Effector memory CD8-positive, alpha-beta T cell (primary cell): ENCODE measurements around the gene MFNG.

Experiments
- ATAC-seq: fragments of 150-1000 bp; cut with Tn5 transposase; replicated peaks from 2 replicates; pipeline ENCODE4 v1.10.0; 2021; ENCODE audit warnings: mild to moderate bottlenecking, moderate library complexity
- DNase-seq, 3 experiments: peaks; one replicate each; pipeline ENCODE4 v3.0.0; 2021
- H3K27ac Mint-ChIP-seq, 2 donors: one replicate each; pipeline ENCODE4 v1.8.0; 2022; ENCODE audit warnings: mild to moderate bottlenecking in 2 of 2, mixed read lengths in 2 of 2, moderate library complexity in 2 of 2
- H3K27me3 Mint-ChIP-seq, 2 donors: one replicate each; pipeline ENCODE4 v1.8.0; 2022; ENCODE audit warnings: mixed read lengths in 2 of 2
- H3K36me3 Mint-ChIP-seq: one replicate; pipeline ENCODE4 v1.8.0; 2022; ENCODE audit warnings: mild to moderate bottlenecking, moderate library complexity, mixed read lengths; ENCODE audit not compliant: insufficient read depth
- H3K4me1 Mint-ChIP-seq, 2 donors: one replicate each; pipeline ENCODE4 v1.8.0; 2022; ENCODE audit warnings: low read depth in 2 of 2, mixed read lengths in 2 of 2
- H3K4me3 Mint-ChIP-seq, 2 donors: one replicate each; pipeline ENCODE4 v1.8.0; 2022; ENCODE audit warnings: mild to moderate bottlenecking in 2 of 2, mixed read lengths in 2 of 2, moderate library complexity in 2 of 2
- H3K9me3 Mint-ChIP-seq, 2 donors: one replicate each; pipeline ENCODE4 v1.8.0; 2022; ENCODE audit warnings: mixed read lengths in 2 of 2

The MFNG gene

GRCh38 chr22:37520776-37521191 lies 34.6 kb upstream of the MFNG start:
- Mint-ChIP-seq H3K4me1 (peaks cover 5 to 9% of the 10 kb centered on the region in 2 donors), H3K4me3 (peak overlapping the region in 1 of 2 donors; percentile 21), H3K27me3 (peaks cover 42 to 58% of the 10 kb centered on the region in 2 donors), H3K9me3 (no peaks in the 10 kb centered on the region), H3K27ac (no peak overlapping the region), H3K36me3 (no peaks in the 10 kb centered on the region)
- ATAC-seq = no peak
- no peak for DNase-seq

- DNase-seq (no peak), ATAC-seq (peak; percentile 83)
- peaks cover 41 to 47% of the 10 kb centered on the region in 2 donors for H3K27me3 Mint-ChIP-seq
- peak within 1 kb of the TSS; percentile 73 to 77 for H3K4me3 Mint-ChIP-seq
- no peaks in the 10 kb centered on the region for H3K9me3 Mint-ChIP-seq
- H3K36me3 Mint-ChIP-seq = no peaks in the 10 kb centered on the region
- H3K4me1 Mint-ChIP-seq = peaks cover 5 to 8% of the 10 kb centered on the region in 2 donors
- H3K27ac Mint-ChIP-seq = no peak within 1 kb of the TSS
These were observed 33.3 kb upstream of the MFNG start, which contains the start of gene CARD10 for GRCh38 chr22:37519268-37520195. CARD10 (minus strand) TSS chr22:37519415; CDS start chr22:37519200, 215 bp downstream.

GRCh38 chr22:37518509-37519267 lies 32.5 kb upstream of the MFNG start:
- H3K36me3 Mint-ChIP-seq = no peaks in the 10 kb centered on the region
- no peak overlapping the region for H3K27ac Mint-ChIP-seq
- peaks cover 37 to 40% of the 10 kb centered on the region in 2 donors for H3K27me3 Mint-ChIP-seq
- H3K4me1 Mint-ChIP-seq = peaks cover 5 to 8% of the 10 kb centered on the region in 2 donors
- no peaks in the 10 kb centered on the region for H3K9me3 Mint-ChIP-seq
- DNase-seq (no peak), ATAC-seq (peak; percentile 44)
- peak overlapping the region; percentile 73 to 77 for H3K4me3 Mint-ChIP-seq

- H3K27me3 Mint-ChIP-seq = peaks cover 29 to 33% of the 10 kb centered on the region in 2 donors
- no peak overlapping the region for H3K27ac Mint-ChIP-seq
- no peak for ATAC-seq
These were observed 31.8 kb upstream of the MFNG start for GRCh38 chr22:37517826-37518450.

GRCh38 chr22:37516456-37516855 lies 30.3 kb upstream of the MFNG start:
- Mint-ChIP-seq H3K36me3 (no peaks in the 10 kb centered on the region), H3K4me3 (no peak overlapping the region), H3K27ac (no peak overlapping the region), H3K27me3 (peaks cover 14 to 18% of the 10 kb centered on the region in 2 donors), H3K9me3 (no peaks in the 10 kb centered on the region), H3K4me1 (peaks cover 5 to 8% of the 10 kb centered on the region in 2 donors)
- ATAC-seq (no peak), DNase-seq (no peak)

More at GRCh38 chr22:37517826-37518450, 31.8 kb upstream of the MFNG start:
- H3K36me3 Mint-ChIP-seq = no peaks in the 10 kb centered on the region
- H3K9me3 Mint-ChIP-seq = no peaks in the 10 kb centered on the region
- H3K4me3 Mint-ChIP-seq = peak overlapping the region; percentile 73 to 77
- no peak for DNase-seq
- H3K4me1 Mint-ChIP-seq = peaks cover 5 to 8% of the 10 kb centered on the region in 2 donors

GRCh38 chr22:37515901-37516300 lies 29.7 kb upstream of the MFNG start:
- no peak overlapping the region for H3K27ac Mint-ChIP-seq

GRCh38 chr22:37514526-37515051 lies 28.4 kb upstream of the MFNG start:
- Mint-ChIP-seq H3K27me3 (peaks cover 7 to 15% of the 10 kb centered on the region in 2 donors), H3K36me3 (no peaks in the 10 kb centered on the region), H3K27ac (no peak overlapping the region), H3K4me1 (peaks cover 4 to 5% of the 10 kb centered on the region in 2 donors), H3K9me3 (no peaks in the 10 kb centered on the region), H3K4me3 (no peak overlapping the region)
- no peak for ATAC-seq
- no peak for DNase-seq

More at GRCh38 chr22:37515901-37516300, 29.7 kb upstream of the MFNG start:
- Mint-ChIP-seq H3K9me3 (no peaks in the 10 kb centered on the region), H3K4me3 (no peak overlapping the region), H3K4me1 (peaks cover 5 to 8% of the 10 kb centered on the region in 2 donors), H3K36me3 (no peaks in the 10 kb centered on the region), H3K27me3 (peaks cover 9 to 12% of the 10 kb centered on the region in 2 donors)
- no peak for DNase-seq
- no peak for ATAC-seq

- H3K9me3 Mint-ChIP-seq = no peaks in the 10 kb centered on the region
- no peak for DNase-seq
- H3K27me3 Mint-ChIP-seq = peaks cover 0 to 6% of the 10 kb centered on the region in 2 donors
- no peaks in the 10 kb centered on the region for H3K36me3 Mint-ChIP-seq
- H3K4me3 Mint-ChIP-seq = no peak overlapping the region
- no peaks in the 10 kb centered on the region for H3K4me1 Mint-ChIP-seq
- no peak overlapping the region for H3K27ac Mint-ChIP-seq
- ATAC-seq = no peak
These were observed 25.4 kb upstream of the MFNG start for GRCh38 chr22:37511395-37512104.

GRCh38 chr22:37510091-37510490 lies 23.9 kb upstream of the MFNG start:
- DNase-seq (no peak), ATAC-seq (no peak)
- no peak overlapping the region for H3K4me3 Mint-ChIP-seq
- H3K4me1 Mint-ChIP-seq = no peaks in the 10 kb centered on the region
- peaks cover 0 to 6% of the 10 kb centered on the region in 2 donors for H3K27me3 Mint-ChIP-seq
- peak overlapping the region in 1 of 2 donors; percentile 29 for H3K27ac Mint-ChIP-seq
- no peaks in the 10 kb centered on the region for H3K36me3 Mint-ChIP-seq
- no peaks in the 10 kb centered on the region for H3K9me3 Mint-ChIP-seq

GRCh38 chr22:37509059-37509860 lies 23.1 kb upstream of the MFNG start:
- ATAC-seq (no peak), DNase-seq (no peak)
- H3K9me3 Mint-ChIP-seq = no peaks in the 10 kb centered on the region
- H3K36me3 Mint-ChIP-seq = no peaks in the 10 kb centered on the region
- peak overlapping the region in 1 of 2 donors; percentile 54 for H3K27ac Mint-ChIP-seq
- peaks cover 0 to 6% of the 10 kb centered on the region in 2 donors for H3K27me3 Mint-ChIP-seq
- no peaks in the 10 kb centered on the region for H3K4me1 Mint-ChIP-seq
- H3K4me3 Mint-ChIP-seq = no peak overlapping the region

- no peak overlapping the region for H3K4me3 Mint-ChIP-seq
- DNase-seq = no peak
- peaks cover 0 to 6% of the 10 kb centered on the region in 2 donors for H3K27me3 Mint-ChIP-seq
- H3K4me1 Mint-ChIP-seq = no peaks in the 10 kb centered on the region
- H3K36me3 Mint-ChIP-seq = no peaks in the 10 kb centered on the region
- no peak for ATAC-seq
- H3K27ac Mint-ChIP-seq = peak overlapping the region in 1 of 2 donors; percentile 54
- H3K9me3 Mint-ChIP-seq = no peaks in the 10 kb centered on the region
These were observed 22.3 kb upstream of the MFNG start for GRCh38 chr22:37508431-37508992.
